Suprapubic skin (tissue), 4 donors: ENCODE measurements around the gene CCL21. TPM values are rescaled to one million over a fixed set of nuclear protein-coding genes. Genes with fewer than 3 reads are reported as not detected.

ENCODE experiments used
- DNase-seq, 2 donors: peaks; one replicate each; pipeline ENCODE4 v3.0.0-alpha.2; 2019; ENCODE audit warnings: low spot score in 2 of 2
- H3K27ac ChIP-seq: fragments of 200-600 bp; sonication (generic); one replicate; pipeline ENCODE4 v1.5.1; 2019
- H3K27me3 ChIP-seq: fragments of 200-600 bp; sonication (generic); one replicate; pipeline ENCODE4 v1.5.1; 2019
- H3K36me3 ChIP-seq: fragments of 200-600 bp; sonication (generic); one replicate; pipeline ENCODE4 v1.5.1; 2019
- H3K4me1 ChIP-seq: fragments of 200-600 bp; sonication (generic); one replicate; pipeline ENCODE4 v1.5.1; 2019
- H3K4me3 ChIP-seq: fragments of 200-600 bp; sonication (generic); one replicate; pipeline ENCODE4 v1.5.1; 2019; ENCODE audit warnings: mild to moderate bottlenecking
- H3K9me3 ChIP-seq: fragments of 200-600 bp; sonication (generic); one replicate; pipeline ENCODE4 v1.5.1; 2019
- CTCF ChIP-seq, 2 donors: fragments of 200-600 bp in 1 of 2; fragments of 450-650 bp in 1 of 2; sonication (generic) in 1 of 2; IDR thresholded peaks; one replicate each; pipeline ENCODE4 v1.5.1; 2016 to 2019; ENCODE audit warnings: antibody characterized with exemption in 2 of 2, mild to moderate bottlenecking in 1 of 2, moderate library complexity in 1 of 2
- EP300 ChIP-seq: sonication (generic); formaldehyde crosslinking; IDR thresholded peaks from one replicate; pipeline ENCODE4 v1.6.1; 2017; ENCODE audit warnings: antibody characterized with exemption
- POLR2A ChIP-seq, 2 donors: fragments of 450-650 bp; IDR thresholded peaks; one replicate each; pipeline ENCODE4 v1.6.1; 2017; ENCODE audit warnings: antibody characterized with exemption in 2 of 2, mild to moderate bottlenecking in 2 of 2, moderate library complexity in 2 of 2
- POLR2AphosphoS5 ChIP-seq, 3 donors: sonication (generic); formaldehyde crosslinking; IDR thresholded peaks; one replicate each; pipeline ENCODE4 v1.6.1; 2017; ENCODE audit warnings: antibody characterized with exemption in 3 of 3
- WGBS: methylation state at CpG from one replicate; pipeline ENCODE4 v1.1.5; 2018; 5-methylcytosine and 5-hydroxymethylcytosine counted together
- total RNA-seq, 4 donors: library from RNA; depleted of rRNA; stranded (reverse); fragments of >200 nt; gene quantifications; one replicate each; pipeline ENCODE4 v1.1.0, GENCODE V29; 2016

The CCL21 gene
- total RNA-seq, 4 donors from 2014 or later = 5.2 to 6.1 (median 5.6) TPM; not detected in 1

- H3K27ac ChIP-seq = peak overlapping the region; percentile 94
- peaks cover 62% of the 10 kb centered on the region for H3K4me1 ChIP-seq
- no peaks in the 10 kb centered on the region for H3K27me3 ChIP-seq
- H3K9me3 ChIP-seq = no peaks in the 10 kb centered on the region
- WGBS = 1% methylated on average over 48 of the region's 55 CpGs
- TF ChIP-seq POLR2AphosphoS5 (IDR thresholded peaks at IDR 0.05) (peak; percentile 27 to 79 (median 63)), EP300 (no peak), POLR2A (IDR thresholded peaks at IDR 0.05) (peak; percentile 73 to 87)
- H3K4me3 ChIP-seq = peak overlapping the region; percentile 62
- H3K36me3 ChIP-seq = peaks cover 18% of the 10 kb centered on the region
- peak; percentile 98 to 99 for DNase-seq
These were observed 44.3 kb downstream of the CCL21 start for GRCh38 chr9:34665381-34666250.

- no CpG with 5 or more reads among the region's 26 CpGs for WGBS
- Histone ChIP-seq H3K27me3 (no peaks in the 10 kb centered on the region), H3K27ac (peak overlapping the region; percentile 94), H3K4me3 (peak overlapping the region; percentile 62), H3K36me3 (peaks cover 24% of the 10 kb centered on the region), H3K4me1 (peaks cover 63% of the 10 kb centered on the region), H3K9me3 (no peaks in the 10 kb centered on the region)
- DNase-seq = no peak
- TF ChIP-seq POLR2AphosphoS5 (IDR thresholded peaks at IDR 0.05) (no peak), CTCF (IDR thresholded peaks at IDR 0.05) (no peak), EP300 (no peak), POLR2A (IDR thresholded peaks at IDR 0.05) (no peak)
These were observed 44.9 kb downstream of the CCL21 start for GRCh38 chr9:34665067-34665380.

GRCh38 chr9:34664281-34665066 is 45.5 kb downstream of the CCL21 start:
- Histone ChIP-seq H3K36me3 (peaks cover 27% of the 10 kb centered on the region), H3K4me1 (peaks cover 69% of the 10 kb centered on the region)

GRCh38 chr9:34663303-34663605 is 46.7 kb downstream of the CCL21 start:
- Histone ChIP-seq H3K9me3 (no peaks in the 10 kb centered on the region), H3K4me3 (no peak overlapping the region), H3K36me3 (peaks cover 24% of the 10 kb centered on the region), H3K4me1 (peaks cover 73% of the 10 kb centered on the region), H3K27me3 (no peaks in the 10 kb centered on the region), H3K27ac (peak overlapping the region; percentile 94)
- TF ChIP-seq POLR2A (IDR thresholded peaks at IDR 0.05) = no peak
- no peak for TF ChIP-seq EP300
- no peak for TF ChIP-seq CTCF (IDR thresholded peaks at IDR 0.05)
- no peak for TF ChIP-seq POLR2AphosphoS5 (IDR thresholded peaks at IDR 0.05)
- no peak for DNase-seq

More at GRCh38 chr9:34664281-34665066, 45.5 kb downstream of the CCL21 start:
- Histone ChIP-seq H3K9me3 (no peaks in the 10 kb centered on the region), H3K4me3 (peak overlapping the region; percentile 62), H3K27ac (peak overlapping the region; percentile 94), H3K27me3 (no peaks in the 10 kb centered on the region)
- 17% methylated on average over 10 of the region's 18 CpGs for WGBS
- TF ChIP-seq POLR2AphosphoS5 (IDR thresholded peaks at IDR 0.05) (no peak), POLR2A (IDR thresholded peaks at IDR 0.05) (no peak), CTCF (IDR thresholded peaks at IDR 0.05) (peak; percentile 83 to 87), EP300 (no peak)
- peak; percentile 91 to 92 for DNase-seq

GRCh38 chr9:34662526-34663302 is 47.2 kb downstream of the CCL21 start, which contains the start of gene CCL27:
Gene CCL27, minus strand, starts transcription at chr9:34662657. Its CDS starts 24 bp downstream, at chr9:34662633.
- Histone ChIP-seq H3K9me3 (no peaks in the 10 kb centered on the region), H3K36me3 (peaks cover 24% of the 10 kb centered on the region), H3K4me3 (peak within 1 kb of the TSS; percentile 25), H3K4me1 (peaks cover 68% of the 10 kb centered on the region), H3K27me3 (no peaks in the 10 kb centered on the region), H3K27ac (peak within 1 kb of the TSS; percentile 94)
- no peak for DNase-seq
- TF ChIP-seq POLR2AphosphoS5 (IDR thresholded peaks at IDR 0.05) = no peak
- no peak for TF ChIP-seq POLR2A (IDR thresholded peaks at IDR 0.05)
- no peak for TF ChIP-seq CTCF (IDR thresholded peaks at IDR 0.05)
- no peak for TF ChIP-seq EP300
- WGBS = 69% methylated on average over 4 of the region's 4 CpGs
